GM19035 (cell line): Measurements from ENCODE around the gene ERV3-1.
A peak's percentile ranks its signal among the peaks of the same experiment; 100 is the strongest.
"Not testable (repeated sequence)": the region's sequence is repeated elsewhere in the genome, so short reads cannot be mapped to it uniquely, and the experiment has no call there.

Experiments used
- ATAC-seq: cut with Tn5 transposase; IDR thresholded peaks from one replicate; pipeline ENCODE4 v1.9.1; 2021; ENCODE audit not compliant: unreplicated experiment

ERV3-1 gene, protein sequence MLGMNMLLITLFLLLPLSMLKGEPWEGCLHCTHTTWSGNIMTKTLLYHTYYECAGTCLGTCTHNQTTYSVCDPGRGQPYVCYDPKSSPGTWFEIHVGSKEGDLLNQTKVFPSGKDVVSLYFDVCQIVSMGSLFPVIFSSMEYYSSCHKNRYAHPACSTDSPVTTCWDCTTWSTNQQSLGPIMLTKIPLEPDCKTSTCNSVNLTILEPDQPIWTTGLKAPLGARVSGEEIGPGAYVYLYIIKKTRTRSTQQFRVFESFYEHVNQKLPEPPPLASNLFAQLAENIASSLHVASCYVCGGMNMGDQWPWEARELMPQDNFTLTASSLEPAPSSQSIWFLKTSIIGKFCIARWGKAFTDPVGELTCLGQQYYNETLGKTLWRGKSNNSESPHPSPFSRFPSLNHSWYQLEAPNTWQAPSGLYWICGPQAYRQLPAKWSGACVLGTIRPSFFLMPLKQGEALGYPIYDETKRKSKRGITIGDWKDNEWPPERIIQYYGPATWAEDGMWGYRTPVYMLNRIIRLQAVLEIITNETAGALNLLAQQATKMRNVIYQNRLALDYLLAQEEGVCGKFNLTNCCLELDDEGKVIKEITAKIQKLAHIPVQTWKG

DNA sequence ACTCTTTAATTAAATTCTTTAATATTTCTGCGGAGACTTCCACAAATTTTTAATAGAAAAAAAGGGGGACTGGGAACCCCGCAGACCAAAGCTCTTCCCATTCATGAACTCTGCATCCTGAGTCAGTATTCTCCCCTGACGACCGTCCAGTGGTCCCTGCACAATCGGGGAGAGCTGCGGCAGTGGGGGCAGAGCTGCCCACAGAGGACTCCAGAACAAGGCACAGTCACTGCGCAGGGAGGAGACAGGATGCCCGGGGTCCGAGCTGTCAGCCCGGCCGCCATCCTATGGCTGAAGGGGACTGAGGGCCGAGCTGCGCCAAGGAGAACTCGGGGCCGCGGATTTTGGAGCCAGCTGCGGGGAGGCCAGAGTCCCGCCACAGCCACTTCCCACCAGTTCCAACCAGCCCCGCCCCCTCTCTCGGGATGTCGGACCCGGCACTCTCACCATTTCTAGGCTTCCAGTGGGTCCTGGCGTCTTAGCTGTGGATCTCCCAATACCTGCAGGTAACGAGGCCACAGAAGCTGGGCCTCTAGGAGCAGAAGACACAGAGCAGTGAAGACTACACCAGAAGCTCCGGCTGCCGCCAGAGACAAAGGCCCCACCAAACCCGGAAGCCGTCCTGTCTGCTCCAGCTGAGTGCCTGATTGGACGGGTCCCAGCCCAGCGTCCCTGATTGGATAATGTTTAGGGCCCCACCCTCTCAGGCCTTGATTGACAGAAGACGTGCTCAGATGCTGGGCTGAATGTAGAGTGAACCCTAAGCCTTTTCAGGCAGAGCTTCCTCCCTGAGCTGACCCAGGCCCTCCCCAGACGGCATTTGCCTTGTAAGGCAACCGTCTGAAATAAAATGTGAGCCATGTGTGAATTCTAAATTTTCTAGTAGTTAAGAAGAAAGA is at the start of gene ERV3-1:
Gene ERV3-1, minus strand, starts transcription at position 594 of the 899 bp plus-strand sequence. CDS start 13,661 bp downstream, outside the sequence.
- peak; percentile 100 for ATAC-seq

DNA sequence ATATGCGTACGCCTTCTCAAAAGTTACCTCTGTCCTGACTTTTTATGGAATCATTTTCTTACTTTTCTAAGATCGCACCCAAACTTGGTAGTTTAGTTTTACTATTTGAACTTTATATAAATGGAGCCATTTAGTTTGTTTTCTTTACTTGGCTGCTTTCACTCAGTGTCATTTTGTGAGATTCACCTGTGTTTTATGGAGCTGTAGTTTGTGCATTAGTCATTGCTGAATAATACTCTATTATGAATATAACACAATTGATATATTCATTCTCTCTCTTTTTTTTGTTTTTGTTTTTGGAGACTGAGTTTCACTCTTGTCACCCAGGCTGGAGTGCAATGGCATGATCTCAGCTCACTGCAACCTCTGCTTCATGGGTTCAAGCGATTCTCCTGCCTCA is 49.3 kb upstream of the ERV3-1 start:
- ATAC-seq = not testable (repeated sequence)

DNA sequence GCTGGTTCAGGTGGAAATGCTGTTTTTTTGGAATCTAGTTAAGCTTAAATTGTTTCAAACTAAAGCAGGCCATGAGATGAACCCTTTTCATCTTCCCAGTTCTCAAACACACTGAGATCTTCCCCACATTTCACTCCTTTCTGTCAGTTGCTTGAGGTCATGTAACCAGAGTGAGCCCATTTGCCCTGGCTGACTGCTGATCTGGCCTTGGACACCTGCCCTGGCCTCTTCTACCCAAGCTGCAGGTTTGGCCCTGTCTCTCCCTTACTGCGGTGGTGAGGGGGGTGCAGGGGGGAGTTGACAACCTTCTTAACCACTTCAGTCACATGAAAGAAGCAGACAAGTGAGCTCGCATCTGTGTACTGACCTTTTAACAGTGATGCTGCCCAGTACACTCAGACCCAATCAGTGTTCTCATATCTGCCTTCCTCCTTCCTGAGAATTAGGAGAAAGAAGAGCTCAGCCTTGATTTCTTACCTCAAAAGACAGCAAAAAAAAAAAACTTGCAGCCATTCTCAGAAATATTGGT is 48.0 kb upstream of the ERV3-1 start:
- not testable (repeated sequence) for ATAC-seq

DNA sequence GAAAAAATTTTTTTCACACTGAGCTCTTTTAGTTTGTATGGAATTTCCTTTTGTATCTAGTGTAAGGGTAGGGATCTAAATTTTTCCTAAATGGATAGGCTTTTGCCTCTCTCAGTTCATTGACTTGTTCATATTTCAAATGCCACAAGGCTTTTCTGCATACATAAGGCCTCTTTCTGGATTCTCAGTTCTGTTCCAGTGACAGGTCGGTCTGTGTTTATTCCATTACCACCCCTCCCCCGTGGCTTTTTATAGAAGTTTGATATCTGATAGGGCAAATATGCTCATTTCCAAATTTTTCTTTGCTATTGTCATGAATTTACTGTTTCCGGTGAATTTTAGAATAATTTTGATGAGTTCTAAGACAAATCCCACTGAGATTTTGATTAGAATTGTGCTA is 45.2 kb upstream of the ERV3-1 start:
- not testable (repeated sequence) for ATAC-seq

GRCh38 chr7:65051139-65051538 is 44.7 kb upstream of the ERV3-1 start:
- not testable (repeated sequence) for ATAC-seq

- not testable (repeated sequence) for ATAC-seq
Observed at GRCh38 chr7:65046329-65046728, 39.8 kb upstream of the ERV3-1 start.

GRCh38 chr7:65045589-65045988 is 39.1 kb upstream of the ERV3-1 start:
- ATAC-seq = not testable (repeated sequence)

DNA sequence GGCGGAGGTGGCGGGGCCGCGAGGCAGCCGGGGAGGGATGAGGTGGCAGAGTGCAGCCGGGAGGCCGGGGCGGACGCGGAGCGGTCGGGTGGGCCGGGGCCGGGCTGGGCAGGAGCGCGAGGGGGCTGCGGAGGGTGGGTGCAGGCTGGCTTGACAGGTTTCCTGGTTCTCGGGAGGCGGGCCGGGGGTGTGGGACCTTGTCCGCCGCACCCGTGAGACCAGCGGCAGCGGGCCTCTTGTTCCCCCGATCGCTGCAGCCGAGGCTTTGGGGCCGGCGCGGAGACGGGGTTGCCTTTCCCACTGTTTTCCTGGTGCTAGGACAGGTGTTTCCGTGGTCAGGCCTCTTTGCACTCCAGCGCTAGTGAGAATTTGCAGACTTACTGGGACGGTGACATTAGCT is 32.3 kb upstream of the ERV3-1 start:
- ATAC-seq = peak; percentile 16

- ATAC-seq = peak; percentile 79
Observed at GRCh38 chr7:65037740-65038688, 31.5 kb upstream of the ERV3-1 start.

DNA sequence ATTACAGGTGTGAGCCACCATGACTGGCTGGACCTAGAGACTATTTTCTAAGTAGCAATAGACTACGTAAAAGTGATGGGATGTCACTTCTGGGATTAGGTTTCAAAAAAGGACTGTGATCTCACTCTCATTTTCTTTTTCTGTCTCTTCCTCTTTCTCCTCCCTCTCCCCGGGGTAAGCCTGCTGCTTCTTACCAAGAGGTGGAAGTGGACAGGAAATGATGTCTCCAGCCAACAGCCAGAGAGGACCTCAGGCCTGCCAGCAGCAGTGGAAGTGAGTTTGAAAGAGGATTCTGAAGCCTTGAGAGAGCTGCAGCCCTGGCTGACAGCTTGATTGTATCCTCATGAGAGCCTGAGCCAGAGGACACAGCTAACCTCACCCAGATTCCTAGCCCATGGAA is 30.0 kb upstream of the ERV3-1 start:
- ATAC-seq = not testable (repeated sequence)

GRCh38 chr7:65035469-65035868 is 29.0 kb upstream of the ERV3-1 start:
- ATAC-seq = not testable (repeated sequence)

DNA sequence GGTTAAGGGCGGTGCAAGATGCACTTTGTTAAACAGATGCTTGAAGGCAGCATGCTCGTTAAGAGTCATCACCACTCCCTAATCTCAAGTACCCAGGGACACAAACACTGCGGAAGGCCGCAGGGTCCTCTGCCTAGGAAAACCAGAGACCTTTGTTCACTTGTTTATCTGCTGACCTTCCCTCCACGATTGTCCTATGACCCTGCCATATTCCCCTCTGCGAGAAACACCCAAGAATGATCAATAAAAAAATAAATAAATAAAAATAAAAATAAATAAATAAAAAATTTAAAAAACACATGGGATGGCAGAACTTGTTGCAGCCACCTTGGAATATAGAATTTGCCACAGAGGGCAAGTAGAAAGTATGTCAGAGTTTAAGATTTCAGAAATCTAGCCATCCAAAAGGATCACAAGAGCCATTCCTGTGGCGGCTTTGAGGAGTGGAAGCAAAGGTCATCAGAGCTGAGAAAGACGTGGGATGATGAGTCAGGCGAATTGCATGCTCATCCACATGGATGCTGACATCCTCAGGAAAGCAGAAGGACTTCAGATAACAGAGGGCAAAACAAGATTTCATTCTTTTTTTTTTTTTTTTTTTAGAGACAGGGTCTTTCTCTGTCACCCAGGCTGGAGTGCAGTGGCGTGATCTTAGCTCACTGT is 27.8 kb upstream of the ERV3-1 start:
- not testable (repeated sequence) for ATAC-seq

DNA sequence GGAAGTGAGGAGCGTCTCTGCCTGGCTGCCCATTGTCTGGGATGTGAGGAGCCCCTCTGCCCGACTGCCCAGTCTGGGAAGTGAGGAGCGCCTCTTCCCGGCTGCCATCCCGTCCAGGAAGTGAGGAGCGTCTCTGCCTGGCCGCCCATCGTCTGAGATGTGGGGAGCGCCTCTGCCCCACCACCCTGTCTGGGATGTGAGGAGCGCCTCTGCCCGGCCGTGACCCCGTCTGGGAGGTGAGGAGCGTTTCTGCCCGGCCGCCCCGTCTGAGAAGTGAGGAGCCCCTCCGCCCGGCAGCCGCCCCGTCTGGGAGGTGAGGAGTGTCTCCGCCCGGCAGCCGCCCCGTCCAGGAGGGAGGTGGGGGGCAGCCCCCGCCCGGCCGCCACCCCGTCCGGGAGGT is 26.9 kb upstream of the ERV3-1 start:
- ATAC-seq = not testable (repeated sequence)

GRCh38 chr7:65025023-65025422 is 18.5 kb upstream of the ERV3-1 start:
- ATAC-seq = not testable (repeated sequence)

DNA sequence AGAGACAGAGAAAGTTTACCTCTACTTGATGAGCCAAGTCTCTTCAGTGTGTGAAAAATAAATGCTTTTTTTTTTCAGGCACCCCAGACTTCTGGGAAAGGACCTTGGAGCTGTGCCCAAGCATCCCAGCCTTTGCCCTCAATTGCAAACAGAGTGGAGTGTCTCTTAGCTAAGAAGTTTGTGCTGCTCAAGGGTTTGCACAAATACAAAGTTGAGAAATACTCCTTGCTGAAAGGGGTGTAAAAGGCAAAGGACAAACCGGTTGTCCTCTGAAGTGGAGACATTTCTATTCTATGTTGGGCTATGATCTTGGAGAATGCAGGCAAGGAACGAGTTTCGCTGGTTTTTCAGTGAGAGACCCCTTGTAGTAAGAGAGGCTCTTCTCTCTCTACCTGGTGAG is 14.5 kb upstream of the ERV3-1 start:
- ATAC-seq = not testable (repeated sequence)

GRCh38 chr7:65009881-65010280 is 3.4 kb upstream of the ERV3-1 start:
- not testable (repeated sequence) for ATAC-seq

DNA sequence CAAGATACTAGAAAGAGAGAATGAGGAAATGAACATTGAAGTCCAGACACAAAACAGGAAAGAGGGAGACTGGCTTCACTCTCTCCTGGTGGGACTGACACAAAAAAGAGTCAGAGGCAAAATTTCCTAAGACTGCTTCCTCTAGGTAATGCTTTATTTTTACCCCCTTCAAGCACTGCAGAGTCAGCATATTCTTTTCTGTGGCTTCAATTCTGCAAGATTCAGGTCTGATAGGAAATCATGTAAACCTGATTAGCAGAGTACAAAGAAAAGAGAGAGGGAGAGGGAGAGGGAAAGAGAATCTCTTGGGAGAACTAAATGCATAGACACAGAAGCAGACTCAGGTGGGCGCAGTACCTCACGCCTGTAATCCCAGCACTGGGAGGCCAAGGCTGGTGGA is 2.9 kb upstream of the ERV3-1 start:
- not testable (repeated sequence) for ATAC-seq

DNA sequence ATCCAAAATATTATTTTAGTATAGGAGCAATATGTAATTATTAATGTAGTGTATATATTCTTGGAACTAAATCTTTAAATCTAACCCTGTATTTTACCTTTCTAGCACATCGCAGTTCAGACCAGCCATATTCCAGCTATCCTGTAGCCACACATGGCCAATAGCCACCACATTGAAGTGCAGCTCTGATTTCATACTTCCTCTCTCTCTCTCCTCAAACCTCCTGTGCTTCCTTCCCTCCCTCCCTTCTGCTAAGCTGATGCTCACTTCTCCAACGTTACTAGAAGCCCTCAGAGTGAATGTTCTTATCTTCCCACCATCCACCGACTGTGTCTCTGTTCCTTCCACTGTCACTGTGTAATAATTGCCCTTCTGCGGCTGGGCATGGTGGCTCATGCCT is 549 bp upstream of the ERV3-1 start:
- not testable (repeated sequence) for ATAC-seq

DNA sequence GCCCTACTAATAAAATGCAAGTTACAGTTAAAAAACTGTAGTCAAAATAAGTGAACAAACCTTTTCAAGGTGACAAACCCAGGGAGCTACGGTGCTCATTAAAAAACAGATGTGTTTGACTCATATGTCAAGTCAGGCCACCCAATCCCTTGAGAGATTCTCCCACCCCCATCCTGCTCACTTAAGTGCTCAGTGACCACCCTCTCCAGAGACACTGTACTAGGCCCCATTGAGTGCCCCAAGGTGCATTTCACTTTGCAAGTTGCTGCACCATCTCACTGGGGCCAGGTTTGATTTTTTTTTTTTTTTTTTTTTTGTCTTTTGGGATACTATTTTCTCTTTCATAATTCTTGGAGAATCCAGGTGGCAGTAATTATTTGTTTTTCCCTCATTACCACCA is 1.9 kb downstream of the ERV3-1 start:
- no peak for ATAC-seq
